SK-N-SH treated with all-trans-retinoic acid at 6 μM for 48 hours (cell line): Measurements from ENCODE around the gene PPP6R2.

Experiments used
- CSRNP3 ChIP-seq: fragments of 250-450 bp; sonication (Bioruptor Pico); IDR thresholded peaks from 2 replicates; pipeline ENCODE4 v1.5.1; 2021; ENCODE audit warnings: mild to moderate bottlenecking, moderate library complexity
- ESRRG ChIP-seq: fragments of 250-450 bp; sonication (Bioruptor Pico); IDR thresholded peaks from 2 replicates; pipeline ENCODE4 v1.6.1; 2021; ENCODE audit warnings: mild to moderate bottlenecking
- GLIS3 ChIP-seq: fragments of 250-450 bp; sonication (Bioruptor Pico); IDR thresholded peaks from 2 replicates; pipeline ENCODE4 v1.5.0; 2020; ENCODE audit warnings: mild to moderate bottlenecking, moderate library complexity
- OSR1 ChIP-seq: fragments of 250-450 bp; sonication (Bioruptor Pico); IDR thresholded peaks from 2 replicates; pipeline ENCODE4 v1.8.0; 2022; ENCODE audit warnings: moderate library complexity, mild to moderate bottlenecking, inconsistent platforms
- PATZ1 ChIP-seq: fragments of 250-450 bp; sonication (Bioruptor Pico); IDR thresholded peaks from 2 replicates; pipeline ENCODE4 v1.8.0; 2020; ENCODE audit warnings: mild to moderate bottlenecking, moderate library complexity, borderline replicate concordance
- POU6F1 ChIP-seq: fragments of 250-450 bp; sonication (Bioruptor Pico); IDR thresholded peaks from 2 replicates; pipeline ENCODE4 v1.8.0; 2021; ENCODE audit warnings: low read depth, mild to moderate bottlenecking, moderate library complexity, borderline replicate concordance
- PPARA ChIP-seq: fragments of 250-450 bp; sonication (Bioruptor Pico); IDR thresholded peaks from 2 replicates; pipeline ENCODE4 v1.5.0; 2020; ENCODE audit warnings: mild to moderate bottlenecking, borderline replicate concordance
- RARB ChIP-seq: fragments of 250-450 bp; sonication (Bioruptor Pico); IDR thresholded peaks from 2 replicates; pipeline ENCODE4 v1.8.0; 2021; ENCODE audit warnings: mild to moderate bottlenecking, moderate library complexity
- ZC3H10 ChIP-seq: fragments of 250-450 bp; sonication (Bioruptor Pico); IDR thresholded peaks from 2 replicates; pipeline ENCODE4 v1.5.1; 2021; ENCODE audit warnings: mild to moderate bottlenecking, moderate library complexity
- ZNF565 ChIP-seq: fragments of 450-650 bp; formaldehyde crosslinking; conservative IDR thresholded peaks from 2 replicates; pipeline ENCODE4 v1.5.0; 2020; ENCODE audit warnings: low read depth, mild to moderate bottlenecking, moderate library complexity
- ZNF8 ChIP-seq: fragments of 450-650 bp; formaldehyde crosslinking; IDR thresholded peaks from 2 replicates; pipeline ENCODE4 v1.5.0; 2020; ENCODE audit warnings: mild to moderate bottlenecking, moderate library complexity
- TF ChIP-seq, protein P1 (sequence below): fragments of 250-450 bp; sonication (Bioruptor Pico); IDR thresholded peaks from 2 replicates; pipeline ENCODE4 v1.5.1; 2020; ENCODE audit warnings: low read depth, mild to moderate bottlenecking, moderate library complexity

DNA sequence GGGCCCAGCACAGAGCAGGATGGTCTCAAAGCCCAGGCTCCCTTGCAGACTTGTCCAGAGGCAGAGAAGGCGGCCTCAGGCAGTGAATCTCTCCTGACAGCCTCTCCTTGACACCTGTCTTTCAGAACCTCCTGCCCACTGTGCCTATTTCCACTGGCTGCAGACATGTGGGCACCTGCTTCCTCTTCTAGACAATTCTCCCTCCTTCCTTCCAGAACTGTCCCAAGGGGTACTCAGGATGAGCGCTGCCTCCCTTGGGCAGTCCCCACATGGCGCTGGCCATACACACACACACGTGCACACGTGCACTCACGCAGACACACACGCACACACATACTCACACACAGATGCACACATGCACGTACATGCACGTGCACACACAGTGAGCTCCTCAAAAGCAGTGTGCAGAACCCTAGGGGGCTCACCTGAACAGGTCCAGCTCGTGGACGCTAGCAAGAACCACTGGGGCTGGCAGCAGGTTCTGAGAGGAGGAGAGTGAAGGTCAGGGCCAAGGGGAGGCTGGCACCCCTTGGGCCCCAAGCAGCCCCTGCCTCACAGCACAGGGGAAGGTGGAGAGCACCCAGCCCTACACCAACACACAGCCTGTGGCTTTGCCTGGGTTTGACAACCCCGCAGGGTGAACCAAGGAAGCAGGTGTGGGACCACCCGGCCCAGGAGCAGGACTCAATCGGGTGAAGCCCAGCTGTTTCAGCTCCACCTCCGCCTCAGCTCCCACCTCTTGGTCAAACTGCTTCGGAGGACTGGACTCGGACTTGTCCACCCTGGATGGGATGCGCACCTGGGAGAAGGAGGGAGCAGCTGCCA is 27.6 kb upstream of the PPP6R2 start:
- TF ChIP-seq, protein P1, sequence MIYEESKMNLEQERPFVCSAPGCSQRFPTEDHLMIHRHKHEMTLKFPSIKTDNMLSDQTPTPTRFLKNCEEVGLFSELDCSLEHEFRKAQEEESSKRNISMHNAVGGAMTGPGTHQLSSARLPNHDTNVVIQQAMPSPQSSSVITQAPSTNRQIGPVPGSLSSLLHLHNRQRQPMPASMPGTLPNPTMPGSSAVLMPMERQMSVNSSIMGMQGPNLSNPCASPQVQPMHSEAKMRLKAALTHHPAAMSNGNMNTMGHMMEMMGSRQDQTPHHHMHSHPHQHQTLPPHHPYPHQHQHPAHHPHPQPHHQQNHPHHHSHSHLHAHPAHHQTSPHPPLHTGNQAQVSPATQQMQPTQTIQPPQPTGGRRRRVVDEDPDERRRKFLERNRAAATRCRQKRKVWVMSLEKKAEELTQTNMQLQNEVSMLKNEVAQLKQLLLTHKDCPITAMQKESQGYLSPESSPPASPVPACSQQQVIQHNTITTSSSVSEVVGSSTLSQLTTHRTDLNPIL (CRISPR knock-in tag), result no peak
- TF ChIP-seq PATZ1, result no peak
- no peak for TF ChIP-seq OSR1 (CRISPR knock-in tag)
- TF ChIP-seq GLIS3 (CRISPR knock-in tag), result no peak
- no peak for TF ChIP-seq PPARA (CRISPR knock-in tag)
- no peak for TF ChIP-seq ESRRG (CRISPR knock-in tag)
- TF ChIP-seq ZNF565, result no peak
- no peak for TF ChIP-seq RARB
- TF ChIP-seq CSRNP3 (CRISPR knock-in tag), result no peak
- TF ChIP-seq ZNF8 (CRISPR knock-in tag), result no peak
- TF ChIP-seq POU6F1 (CRISPR knock-in tag), result no peak
- no peak for TF ChIP-seq ZC3H10
